Neural cell (in vitro differentiated cells): ENCODE results near the gene NT5C2. TPM values are rescaled to one million over a fixed set of nuclear protein-coding genes. Genes with fewer than 3 reads are reported as not detected.
"Not testable (repeated sequence)": the region's sequence is repeated elsewhere in the genome, so short reads cannot be mapped to it uniquely, and the experiment has no call there.

Source experiments
- H2AFZ ChIP-seq: fragments of 200-600, 300-800 bp; sonication (generic), shearing (Covaris generic); 2 replicates; pipeline ENCODE4 v1.6.0; 2014; ENCODE audit warnings: low read depth, mild to moderate bottlenecking, antibody characterized with exemption, low read length, moderate library complexity
- H3F3A ChIP-seq: fragments of 200-600 bp; shearing (Covaris generic); 2 replicates; pipeline ENCODE4 v1.6.1; 2016; ENCODE audit warnings: mild to moderate bottlenecking, moderate library complexity, mixed read lengths, antibody characterized with exemption, low read length; ENCODE audit not compliant: insufficient read depth, poor library complexity, severe bottlenecking
- H3K27ac ChIP-seq: fragments of 200-600, 300-800 bp; sonication (generic), shearing (Covaris generic); 2 replicates; pipeline ENCODE4 v1.5.1; 2014; ENCODE audit warnings: mild to moderate bottlenecking, low read length, moderate library complexity
- H3K27me3 ChIP-seq: fragments of 300-800, 200-600 bp; sonication (generic), shearing (Covaris generic); 2 replicates; pipeline ENCODE4 v1.6.0; 2014; ENCODE audit warnings: mild to moderate bottlenecking, low read depth, low read length, moderate library complexity; ENCODE audit not compliant: insufficient read depth
- H3K36me3 ChIP-seq: fragments of 300-800, 200-600 bp; sonication (generic), shearing (Covaris generic); 2 replicates; pipeline ENCODE4 v1.5.1; 2014; ENCODE audit warnings: mild to moderate bottlenecking, antibody characterized with exemption, low read length, moderate library complexity; ENCODE audit not compliant: insufficient read depth
- H3K4me2 ChIP-seq: fragments of 300-800, 200-600 bp; sonication (generic), shearing (Covaris generic); 2 replicates; pipeline ENCODE4 v1.6.0; 2014; ENCODE audit warnings: mild to moderate bottlenecking, low read length
- H3K4me3 ChIP-seq: fragments of 300-800, 200-600 bp; sonication (generic), shearing (Covaris generic); 2 replicates; pipeline ENCODE4 v1.5.1; 2014; ENCODE audit warnings: mild to moderate bottlenecking, low read length, moderate library complexity
- H3K79me2 ChIP-seq: fragments of 200-600 bp; shearing (Covaris generic); replicated peaks from 2 replicates; pipeline ENCODE4 v1.6.0; 2014; ENCODE audit warnings: mild to moderate bottlenecking, low read length, moderate library complexity; ENCODE audit not compliant: insufficient read depth
- H3K9ac ChIP-seq: fragments of 300-800, 200-600 bp; sonication (generic), shearing (Covaris generic); 2 replicates; pipeline ENCODE4 v1.6.1; 2016; ENCODE audit warnings: mild to moderate bottlenecking, low read length, mixed read lengths
- H3K9me2 ChIP-seq: fragments of 200-600 bp; shearing (Covaris generic); 2 replicates; pipeline ENCODE4 v1.6.1; 2016; ENCODE audit warnings: mild to moderate bottlenecking, low read length, mixed read lengths; ENCODE audit not compliant: insufficient read depth
- H3K9me3 ChIP-seq: fragments of 200-600, 300-800 bp; sonication (generic), shearing (Covaris generic); 2 replicates; pipeline ENCODE4 v1.6.1; 2016; ENCODE audit warnings: mild to moderate bottlenecking, mixed run types, low read length, moderate library complexity, mixed read lengths
- H4K20me1 ChIP-seq: fragments of 200-600 bp; shearing (Covaris generic); 2 replicates; pipeline ENCODE4 v1.6.1; 2016; ENCODE audit warnings: mild to moderate bottlenecking, mixed run types; ENCODE audit not compliant: insufficient read depth
- CTCF ChIP-seq: fragments of 450-650 bp; IDR thresholded peaks from 2 replicates; pipeline ENCODE4 v1.5.1; 2014; ENCODE audit warnings: antibody characterized with exemption, mild to moderate bottlenecking, moderate library complexity; ENCODE audit not compliant: poor library complexity, severe bottlenecking
- EP300 ChIP-seq: fragments of 450-650 bp; conservative IDR thresholded peaks from 2 replicates; pipeline ENCODE4 v1.6.1; 2014; ENCODE audit warnings: antibody characterized with exemption, mild to moderate bottlenecking, moderate library complexity; ENCODE audit not compliant: poor library complexity, severe bottlenecking
- EZH2 ChIP-seq: fragments of 200-600, 300-800 bp; shearing (Covaris generic), sonication (generic); IDR thresholded peaks from 2 replicates; pipeline ENCODE4 v1.6.1; 2014; ENCODE audit warnings: antibody characterized with exemption, low read length, borderline replicate concordance, mild to moderate bottlenecking; ENCODE audit not compliant: insufficient read depth, poor library complexity, severe bottlenecking
- MXI1 ChIP-seq: fragments of 450-650 bp; conservative IDR thresholded peaks from 2 replicates; pipeline ENCODE4 v1.6.1; 2014; ENCODE audit warnings: antibody characterized with exemption, mild to moderate bottlenecking; ENCODE audit not compliant: poor library complexity, severe bottlenecking
- POLR2AphosphoS5 ChIP-seq: IDR thresholded peaks from 2 replicates; pipeline ENCODE4 v1.6.1; 2012
- RAD21 ChIP-seq: fragments of 450-650 bp; conservative IDR thresholded peaks from 2 replicates; pipeline ENCODE4 v1.6.1; 2014; ENCODE audit warnings: antibody characterized with exemption, mild to moderate bottlenecking, moderate library complexity
- REST ChIP-seq: IDR thresholded peaks from 2 replicates; pipeline ENCODE4 v1.6.1; 2012; ENCODE audit warnings: borderline replicate concordance
- SMC3 ChIP-seq: fragments of 450-650 bp; conservative IDR thresholded peaks from 2 replicates; pipeline ENCODE4 v1.6.1; 2014; ENCODE audit warnings: antibody characterized with exemption, mild to moderate bottlenecking, moderate library complexity; ENCODE audit not compliant: poor library complexity
- TAF1 ChIP-seq: IDR thresholded peaks from 2 replicates; pipeline ENCODE4 v1.6.1; 2012; ENCODE audit warnings: low read depth
- polyA plus RNA-seq: library from polyadenylated mRNA; depleted of rRNA; stranded (reverse); fragments of >200 nt; gene quantifications from 2 replicates; pipeline ENCODE4 v1.2.3, GENCODE V29; 2014

Gene NT5C2
- polyA plus RNA-seq, 1 donor from 2014 or later: 190 TPM

GRCh38 chr10:103216362-103216761, 23.3 kb upstream of the NT5C2 start:
- H3K36me3 ChIP-seq, H3K27ac ChIP-seq, H2AFZ ChIP-seq, H3K4me3 ChIP-seq, H3K4me2 ChIP-seq, H3K27me3 ChIP-seq, H3F3A ChIP-seq, H3K9ac ChIP-seq, H3K79me2 ChIP-seq, H4K20me1 ChIP-seq, H3K9me2 ChIP-seq, H3K9me3 ChIP-seq: not testable (repeated sequence)

- Histone ChIP-seq H3K27me3 (no peaks in the 10 kb centered on the region), H3K36me3 (no peaks in the 10 kb centered on the region), H2AFZ (no peak overlapping the region), H3K79me2 (no peaks in the 10 kb centered on the region), H3K9ac (no peak overlapping the region), H3K9me3 (no peaks in the 10 kb centered on the region), H3K9me2 (no peaks in the 10 kb centered on the region), H3K4me2 (no peak overlapping the region), H3K4me3 (no peak overlapping the region), H3K27ac (no peak overlapping the region), H3F3A (no peaks in the 10 kb centered on the region), H4K20me1 (no peaks in the 10 kb centered on the region)
- TF ChIP-seq MXI1 (no peak), RAD21 (no peak), EZH2 (no peak), TAF1 (no peak), EP300 (no peak), REST (no peak), CTCF (no peak), POLR2AphosphoS5 (no peak), SMC3 (no peak)
Observed at GRCh38 chr10:103215601-103216000, 22.5 kb upstream of the NT5C2 start.

GRCh38 chr10:103210262-103210661, 17.2 kb upstream of the NT5C2 start:
- H3K9me3 ChIP-seq, H3K4me2 ChIP-seq, H3K4me3 ChIP-seq, H3K9me2 ChIP-seq, H3K36me3 ChIP-seq, H3K27me3 ChIP-seq, H4K20me1 ChIP-seq, H2AFZ ChIP-seq, H3K9ac ChIP-seq, H3K79me2 ChIP-seq, H3F3A ChIP-seq, H3K27ac ChIP-seq: not testable (repeated sequence)

- not testable (repeated sequence) for H3K9me2 ChIP-seq, H3K36me3 ChIP-seq, H3F3A ChIP-seq, H3K9ac ChIP-seq, H3K9me3 ChIP-seq, H3K4me3 ChIP-seq, H2AFZ ChIP-seq, H3K27ac ChIP-seq, H3K27me3 ChIP-seq, H4K20me1 ChIP-seq, H3K4me2 ChIP-seq, H3K79me2 ChIP-seq
Observed at GRCh38 chr10:103207643-103208042, 14.6 kb upstream of the NT5C2 start.
